ENCODE measurements around the gene NINJ2. TPM values are rescaled to one million over a fixed set of nuclear protein-coding genes. Genes with fewer than 3 reads are reported as not detected.

The NINJ2 gene
- total RNA-seq, 4 donors from 2014 or later: 7.6 to 20.9 (median 12.6) TPM

GRCh38 chr12:615620-616019 is 47.6 kb downstream of the NINJ2 start:
- Histone ChIP-seq H3K27me3 (no peaks in the 10 kb centered on the region), H3K9me3 (no peaks in the 10 kb centered on the region), H3K4me3 (no peak overlapping the region), H3K36me3 (no peaks in the 10 kb centered on the region), H3K4me1 (peaks cover 28% of the 10 kb centered on the region), H3K27ac (peak overlapping the region; percentile 67)
- DNase-seq (ENCODE audit: low spot score in 2 of 2): no peak
- WGBS: 67% methylated on average over 4 of the region's 4 CpGs
- TF ChIP-seq POLR2AphosphoS5 (IDR thresholded peaks at IDR 0.05) (no peak), CTCF (IDR thresholded peaks at IDR 0.05) (no peak)

- no peaks in the 10 kb centered on the region for H3K9me3 ChIP-seq
- WGBS: 41% methylated on average over 12 of the region's 12 CpGs
Measured at GRCh38 chr12:614411-614970, 48.8 kb downstream of the NINJ2 start.

GRCh38 chr12:613996-614395 is 49.2 kb downstream of the NINJ2 start:
- peak overlapping the region; percentile 67 for H3K27ac ChIP-seq
- DNase-seq (ENCODE audit: low spot score in 2 of 2): no peak
- peaks cover 35% of the 10 kb centered on the region for H3K4me1 ChIP-seq
- 74% methylated on average over 5 of the region's 5 CpGs for WGBS
- no peak overlapping the region for H3K4me3 ChIP-seq
- no peaks in the 10 kb centered on the region for H3K9me3 ChIP-seq
- no peaks in the 10 kb centered on the region for H3K36me3 ChIP-seq
- no peaks in the 10 kb centered on the region for H3K27me3 ChIP-seq
- TF ChIP-seq POLR2A (IDR thresholded peaks at IDR 0.05) (no peak), CTCF (IDR thresholded peaks at IDR 0.05) (no peak), EP300 (IDR thresholded peaks at IDR 0.05) (no peak), POLR2AphosphoS5 (IDR thresholded peaks at IDR 0.05) (no peak)

More at GRCh38 chr12:614411-614970, 48.8 kb downstream of the NINJ2 start:
- Histone ChIP-seq H3K4me3 (no peak overlapping the region), H3K36me3 (no peaks in the 10 kb centered on the region), H3K4me1 (peaks cover 35% of the 10 kb centered on the region), H3K27ac (peak overlapping the region; percentile 67), H3K27me3 (no peaks in the 10 kb centered on the region)
- TF ChIP-seq CTCF (IDR thresholded peaks at IDR 0.05): peak in 1 of 2 donors; percentile 10
- TF ChIP-seq EP300 (IDR thresholded peaks at IDR 0.05): no peak
- peak in 1 of 3 donors; percentile 7 for TF ChIP-seq POLR2AphosphoS5 (IDR thresholded peaks at IDR 0.05)
- no peak for TF ChIP-seq POLR2A (IDR thresholded peaks at IDR 0.05)
- DNase-seq (ENCODE audit: low spot score in 2 of 2): no peak

- Histone ChIP-seq H3K27me3 (no peaks in the 10 kb centered on the region), H3K36me3 (no peaks in the 10 kb centered on the region), H3K27ac (no peak overlapping the region), H3K9me3 (no peaks in the 10 kb centered on the region), H3K4me3 (no peak overlapping the region), H3K4me1 (peaks cover 45% of the 10 kb centered on the region)
- DNase-seq (ENCODE audit: low spot score in 2 of 2): no peak
- TF ChIP-seq CTCF (IDR thresholded peaks at IDR 0.05) (no peak), EP300 (IDR thresholded peaks at IDR 0.05) (no peak), POLR2AphosphoS5 (IDR thresholded peaks at IDR 0.05) (no peak)
- 94% methylated on average over 4 of the region's 4 CpGs for WGBS
Measured at GRCh38 chr12:612886-613285, 50.4 kb downstream of the NINJ2 start.

- WGBS: 89% methylated on average over 7 of the region's 7 CpGs
- Histone ChIP-seq H3K27me3 (no peaks in the 10 kb centered on the region), H3K36me3 (no peaks in the 10 kb centered on the region), H3K9me3 (no peaks in the 10 kb centered on the region), H3K4me3 (no peak overlapping the region), H3K4me1 (peaks cover 50% of the 10 kb centered on the region), H3K27ac (no peak overlapping the region)
- DNase-seq (ENCODE audit: low spot score in 2 of 2): no peak
- no peak for TF ChIP-seq POLR2A (IDR thresholded peaks at IDR 0.05)
- no peak for TF ChIP-seq CTCF (IDR thresholded peaks at IDR 0.05)
- TF ChIP-seq POLR2AphosphoS5 (IDR thresholded peaks at IDR 0.05): no peak
- no peak for TF ChIP-seq EP300 (IDR thresholded peaks at IDR 0.05)
Measured at GRCh38 chr12:612293-612692, 51.0 kb downstream of the NINJ2 start.
